Measurements from ENCODE around the gene ZNF638. TPM values are rescaled to one million over a fixed set of nuclear protein-coding genes. Genes with fewer than 3 reads are reported as not detected.

ZNF638 gene
- total RNA-seq, 1 experiment from 2014 or later, result 108 TPM

GRCh38 chr2:71419145-71419544 lies 87.6 kb downstream of the ZNF638 start:
- CTCF ChIA-PET, result interaction anchor here (0.6 to 0.9 kb wide), 3 partner anchors 31 to 88 kb away, joined by 3 read pairs; partner anchors contain the start of gene ZNF638
- H3K4me2 ChIP-seq (ENCODE audit: low read length), result no peak overlapping the region
- H3K4me1 ChIP-seq (ENCODE audit: control insufficient read depth in 1 of 2, insufficient read depth in 2 of 2, low read length in 2 of 2), result peaks cover 8 to 10% of the 10 kb centered on the region in 2 experiments; a peak in 3 of 4 replicates
- H3K79me2 ChIP-seq (ENCODE audit: insufficient read depth, low read length), result peaks cover 27% of the 10 kb centered on the region
- H4K20me1 ChIP-seq (ENCODE audit: insufficient read depth), result no peaks in the 10 kb centered on the region
- intact Hi-C loops (cut with micrococcal nuclease), result no loop called here
- BruUV-seq (replicated peaks), result no TSS peak
- no peak for ATAC-seq
- no peak overlapping the region for H3K27ac ChIP-seq (ENCODE audit: low read depth, low read length)
- H3K27me3 ChIP-seq (ENCODE audit: insufficient read depth, low read length), result no peaks in the 10 kb centered on the region
- RAD21 ChIA-PET (ENCODE audit: low non-redundant PET in 1 of 2, low total read pairs in 2 of 2, uncharacterized antibody in 2 of 2, unreplicated experiment in 2 of 2), result no interaction called here
- H2AFZ ChIP-seq (ENCODE audit: low read depth, low read length, poor library complexity, severe bottlenecking), result no peak overlapping the region
- TF ChIP-seq EZH2phosphoT487 (IDR thresholded peaks at IDR 0.05; ENCODE audit: borderline replicate concordance) (no peak), POLR2AphosphoS5 (IDR thresholded peaks at IDR 0.05; ENCODE audit: low read depth, low read length) (no peak), ATF3 (IDR thresholded peaks at IDR 0.05) (no peak), YY1 (IDR thresholded peaks at IDR 0.05; ENCODE audit: extremely low read depth, insufficient replicate concordance, low read depth, low read length) (no peak), REST (IDR thresholded peaks at IDR 0.05; ENCODE audit: low read depth) (no peak), MAX (IDR thresholded peaks at IDR 0.05) (no peak), ELF1 (IDR thresholded peaks at IDR 0.05; ENCODE audit: borderline replicate concordance, low read depth) (no peak)
- TF ChIP-seq, protein P1, sequence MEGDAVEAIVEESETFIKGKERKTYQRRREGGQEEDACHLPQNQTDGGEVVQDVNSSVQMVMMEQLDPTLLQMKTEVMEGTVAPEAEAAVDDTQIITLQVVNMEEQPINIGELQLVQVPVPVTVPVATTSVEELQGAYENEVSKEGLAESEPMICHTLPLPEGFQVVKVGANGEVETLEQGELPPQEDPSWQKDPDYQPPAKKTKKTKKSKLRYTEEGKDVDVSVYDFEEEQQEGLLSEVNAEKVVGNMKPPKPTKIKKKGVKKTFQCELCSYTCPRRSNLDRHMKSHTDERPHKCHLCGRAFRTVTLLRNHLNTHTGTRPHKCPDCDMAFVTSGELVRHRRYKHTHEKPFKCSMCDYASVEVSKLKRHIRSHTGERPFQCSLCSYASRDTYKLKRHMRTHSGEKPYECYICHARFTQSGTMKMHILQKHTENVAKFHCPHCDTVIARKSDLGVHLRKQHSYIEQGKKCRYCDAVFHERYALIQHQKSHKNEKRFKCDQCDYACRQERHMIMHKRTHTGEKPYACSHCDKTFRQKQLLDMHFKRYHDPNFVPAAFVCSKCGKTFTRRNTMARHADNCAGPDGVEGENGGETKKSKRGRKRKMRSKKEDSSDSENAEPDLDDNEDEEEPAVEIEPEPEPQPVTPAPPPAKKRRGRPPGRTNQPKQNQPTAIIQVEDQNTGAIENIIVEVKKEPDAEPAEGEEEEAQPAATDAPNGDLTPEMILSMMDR (IDR thresholded peaks at IDR 0.05 in 2 of 3, conservative IDR thresholded peaks at IDR 0.05 in 1 of 3; ENCODE audit: borderline replicate concordance in 1 of 3, insufficient read depth in 1 of 3, low read depth in 2 of 3, low read length in 2 of 3), result no peak
- H3K36me3 ChIP-seq (ENCODE audit: control insufficient read depth in 1 of 2, insufficient read depth in 2 of 2, low read length in 2 of 2), result peaks cover 0 to 9% of the 10 kb centered on the region in 2 experiments; a peak in 2 of 4 replicates
- H3K9me3 ChIP-seq (ENCODE audit: control insufficient read depth in 1 of 2, insufficient read depth in 1 of 2, low read depth in 1 of 2, low read length in 2 of 2), result no peaks in the 10 kb centered on the region
- POLR2A ChIA-PET, result no interaction called here
- no peak overlapping the region for H3K4me3 ChIP-seq (replicated peaks in 1 of 2; ENCODE audit: low read depth in 1 of 2, low read length in 2 of 2)
- no peak for DNase-seq (ENCODE audit: low read depth, low spot score)
- H3K9ac ChIP-seq (ENCODE audit: low read length), result no peak overlapping the region
- H3K9me2 ChIP-seq (ENCODE audit: insufficient read depth), result no peaks in the 10 kb centered on the region
